GM23338 (cell line): ENCODE measurements around the gene CTNNA3. TPM values are rescaled to one million over a fixed set of nuclear protein-coding genes. Genes with fewer than 3 reads are reported as not detected.

Experiments
- ATAC-seq: fragments of 200-7000 bp; cut with Tn5 transposase; 3 replicates; pipeline ENCODE4 v1.9.1; 2020
- DNase-seq: peaks from one replicate; pipeline ENCODE4 v3.0.0-alpha.2; 2015; ENCODE audit warnings: low spot score
- H2AFZ ChIP-seq: fragments of 200-600 bp; sonication (generic); 2 replicates; pipeline ENCODE4 v1.8.0; 2016; ENCODE audit warnings: antibody characterized with exemption, mild to moderate bottlenecking, moderate library complexity
- H3F3A ChIP-seq: fragments of 200-600 bp; sonication (generic); replicated peaks from 2 replicates; pipeline ENCODE4 v1.8.0; 2017; ENCODE audit warnings: antibody characterized with exemption, mixed run types, low read depth
- H3K27ac ChIP-seq: fragments of 200-600 bp; sonication (generic); 2 replicates; pipeline ENCODE4 v1.6.1; 2016; ENCODE audit warnings: low read depth
- H3K27me3 ChIP-seq: fragments of 200-600 bp; sonication (generic); 2 replicates; pipeline ENCODE4 v1.8.0; 2016; ENCODE audit warnings: mild to moderate bottlenecking, mixed run types, moderate library complexity; ENCODE audit not compliant: insufficient read depth
- H3K36me3 ChIP-seq: fragments of 200-600 bp; sonication (generic); 2 replicates; pipeline ENCODE4 v1.8.0; 2016; ENCODE audit warnings: mild to moderate bottlenecking; ENCODE audit not compliant: insufficient read depth
- H3K4me1 ChIP-seq: fragments of 200-600 bp; sonication (generic); 2 replicates; pipeline ENCODE4 v1.8.0; 2016; ENCODE audit warnings: mild to moderate bottlenecking, moderate library complexity; ENCODE audit not compliant: insufficient read depth
- H3K4me2 ChIP-seq: fragments of 200-600 bp; sonication (generic); 2 replicates; pipeline ENCODE4 v1.7.1; 2017; ENCODE audit warnings: mixed run types
- H3K4me3 ChIP-seq: fragments of 200-600 bp; sonication (generic); 2 replicates; pipeline ENCODE4 v1.6.1; 2016; ENCODE audit warnings: mixed run types
- H3K79me2 ChIP-seq: fragments of 200-600 bp; sonication (generic); replicated peaks from 2 replicates; pipeline ENCODE4 v1.8.0; 2017; ENCODE audit warnings: mild to moderate bottlenecking; ENCODE audit not compliant: insufficient read depth
- H3K9me2 ChIP-seq: fragments of 200-600 bp; sonication (generic); 2 replicates; pipeline ENCODE4 v1.8.0; 2017; ENCODE audit not compliant: insufficient read depth
- H4K20me1 ChIP-seq: fragments of 200-600 bp; sonication (generic); replicated peaks from 2 replicates; pipeline ENCODE4 v1.8.0; 2017; ENCODE audit warnings: mild to moderate bottlenecking; ENCODE audit not compliant: insufficient read depth
- H3K27ac Mint-ChIP-seq: 2 replicates; pipeline ENCODE4 v1.8.0; 2020; ENCODE audit warnings: inconsistent platforms, mild to moderate bottlenecking, moderate library complexity, mixed read lengths
- H3K27me3 Mint-ChIP-seq: 3 replicates; pipeline ENCODE4 v1.8.0; 2022; ENCODE audit warnings: low read depth, mild to moderate bottlenecking, moderate library complexity, mixed read lengths, inconsistent platforms; ENCODE audit not compliant: insufficient read depth, poor library complexity
- H3K36me3 Mint-ChIP-seq: 3 replicates; pipeline ENCODE4 v1.8.0; 2021; ENCODE audit warnings: low read depth, mild to moderate bottlenecking, inconsistent platforms, moderate library complexity, mixed read lengths
- H3K4me1 Mint-ChIP-seq: 3 replicates; pipeline ENCODE4 v1.8.0; 2020; ENCODE audit warnings: mild to moderate bottlenecking, inconsistent platforms, mixed read lengths
- H3K4me3 Mint-ChIP-seq: 3 replicates; pipeline ENCODE4 v1.8.0; 2021; ENCODE audit warnings: moderate library complexity, mild to moderate bottlenecking, inconsistent platforms, mixed read lengths
- H3K9me3 Mint-ChIP-seq: 3 replicates; pipeline ENCODE4 v1.8.0; 2020; ENCODE audit warnings: moderate library complexity, mild to moderate bottlenecking, inconsistent platforms, mixed read lengths
- CREB1 ChIP-seq: fragments of 250-450 bp; sonication (Bioruptor Pico); IDR thresholded peaks from 2 replicates; pipeline ENCODE4 v1.5.0; 2020; ENCODE audit warnings: low read depth, mild to moderate bottlenecking, moderate library complexity
- EZH2 ChIP-seq: fragments of 200-600 bp; sonication (generic); IDR thresholded peaks from one replicate; pipeline ENCODE4 v1.8.0; 2017; ENCODE audit warnings: antibody characterized with exemption, mild to moderate bottlenecking, low read depth; ENCODE audit not compliant: unreplicated experiment
- EZH2phosphoT487 ChIP-seq: fragments of 200-600 bp; sonication (generic); IDR thresholded peaks from one replicate; pipeline ENCODE4 v1.8.1; 2018; ENCODE audit warnings: antibody characterized with exemption; ENCODE audit not compliant: unreplicated experiment
- JUNB ChIP-seq: IDR thresholded peaks from one replicate; pipeline ENCODE4 v1.6.1; 2016; ENCODE audit warnings: antibody characterized with exemption; ENCODE audit not compliant: unreplicated experiment
- NANOG ChIP-seq: IDR thresholded peaks from 2 replicates; pipeline ENCODE4 v1.6.1; 2016; ENCODE audit warnings: antibody characterized with exemption, borderline replicate concordance
- POLR2AphosphoS5 ChIP-seq: IDR thresholded peaks from 2 replicates; pipeline ENCODE4 v1.6.1; 2016; ENCODE audit warnings: antibody characterized with exemption, low read depth
- REST ChIP-seq: IDR thresholded peaks from one replicate; pipeline ENCODE4 v1.6.1; 2018; ENCODE audit warnings: antibody characterized with exemption; ENCODE audit not compliant: unreplicated experiment
- STAT1 ChIP-seq: IDR thresholded peaks from one replicate; pipeline ENCODE4 v1.6.1; 2016; ENCODE audit warnings: antibody characterized with exemption; ENCODE audit not compliant: unreplicated experiment
- ZNF114 ChIP-seq: fragments of 250-450 bp; sonication (Bioruptor Pico); IDR thresholded peaks from 2 replicates; pipeline ENCODE4 v1.5.0; 2020; ENCODE audit warnings: mild to moderate bottlenecking, moderate library complexity
- ZNF331 ChIP-seq: fragments of 250-450 bp; sonication (Bioruptor Pico); IDR thresholded peaks from 2 replicates; pipeline ENCODE4 v1.5.0; 2020; ENCODE audit warnings: low read depth, mild to moderate bottlenecking, moderate library complexity
- polyA plus RNA-seq: library from polyadenylated mRNA; unstranded; fragments of >200 nt; fragmentation: Nextera tagmentation; extraction: Ambion mirVana; gene quantifications from 2 replicates; pipeline ENCODE4 v1.2.1, GENCODE V29; 2016
- total RNA-seq: library from RNA; depleted of rRNA; stranded (reverse); fragments of >200 nt; shearing (Covaris generic); gene quantifications from 2 replicates; pipeline ENCODE4 v1.2.3, GENCODE V29; 2014
- TF ChIP-seq, protein P1 (sequence below): IDR thresholded peaks from 2 replicates; pipeline ENCODE4 v1.6.1; 2016; ENCODE audit warnings: antibody characterized with exemption
- TF ChIP-seq, protein P2 (sequence below): fragments of 250-450 bp; sonication (Bioruptor Pico); IDR thresholded peaks from 2 replicates; pipeline ENCODE4 v1.5.0; 2020; ENCODE audit warnings: mild to moderate bottlenecking, moderate library complexity
- TF ChIP-seq, protein P3 (sequence below), 2 experiments: fragments of 200-600 bp in 1 of 2; sonication (generic) in 1 of 2; conservative IDR thresholded peaks; 2 replicates each; pipeline versions ENCODE4 v1.5.1 to v1.6.1; 2016 to 2017; ENCODE audit warnings: antibody characterized with exemption in 2 of 2, low read depth in 2 of 2, mild to moderate bottlenecking in 2 of 2, moderate library complexity in 1 of 2

CTNNA3 gene
- total and polyA plus RNA-seq, 2 experiments from 2014 or later = 0.71 to 3.3 TPM

DNA sequence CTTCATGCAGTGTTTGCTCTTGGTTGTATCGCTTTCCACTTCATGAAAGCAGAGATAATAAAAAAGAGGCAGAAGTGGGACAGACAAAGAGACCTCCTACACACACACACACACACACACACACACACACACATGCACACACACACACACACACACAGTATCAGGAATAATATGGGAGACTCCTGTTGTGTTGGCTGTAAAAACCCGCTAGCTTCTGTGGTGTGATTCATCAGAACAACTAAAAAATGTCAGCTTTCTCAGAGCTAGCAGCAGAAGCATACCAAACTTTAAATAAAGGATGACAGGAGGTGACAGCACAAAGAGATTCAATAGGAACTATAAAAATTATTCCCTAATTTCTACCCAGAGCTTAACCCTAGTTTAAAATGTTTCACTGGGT, 918.3 kb downstream of the CTNNA3 start:
- H3K9me2 ChIP-seq = no peaks in the 10 kb centered on the region
- no peak overlapping the region for H3K27ac ChIP-seq
- H3K79me2 ChIP-seq = no peaks in the 10 kb centered on the region
- H4K20me1 ChIP-seq = no peaks in the 10 kb centered on the region
- H3K4me3 ChIP-seq = no peak overlapping the region
- peaks cover 3% of the 10 kb centered on the region; the same call in 2 of the 3 replicates for H3K4me1 Mint-ChIP-seq
- no peaks in the 10 kb centered on the region for H3K27me3 ChIP-seq
- H2AFZ ChIP-seq = no peak overlapping the region
- DNase-seq (no peak), ATAC-seq (no peak)
- no peak overlapping the region for H3K4me3 Mint-ChIP-seq
- no peaks in the 10 kb centered on the region for H3K27me3 Mint-ChIP-seq
- no peak overlapping the region for H3K27ac Mint-ChIP-seq
- H3K4me2 ChIP-seq = no peak overlapping the region
- H3F3A ChIP-seq = no peaks in the 10 kb centered on the region
- TF ChIP-seq JUNB (no peak), EZH2 (no peak), STAT1 (no peak), POLR2AphosphoS5 (no peak), REST (no peak), ZNF331 (CRISPR knock-in tag) (no peak), ZNF114 (CRISPR knock-in tag) (no peak), CREB1 (no peak), EZH2phosphoT487 (no peak), NANOG (no peak)
- TF ChIP-seq, protein P1, sequence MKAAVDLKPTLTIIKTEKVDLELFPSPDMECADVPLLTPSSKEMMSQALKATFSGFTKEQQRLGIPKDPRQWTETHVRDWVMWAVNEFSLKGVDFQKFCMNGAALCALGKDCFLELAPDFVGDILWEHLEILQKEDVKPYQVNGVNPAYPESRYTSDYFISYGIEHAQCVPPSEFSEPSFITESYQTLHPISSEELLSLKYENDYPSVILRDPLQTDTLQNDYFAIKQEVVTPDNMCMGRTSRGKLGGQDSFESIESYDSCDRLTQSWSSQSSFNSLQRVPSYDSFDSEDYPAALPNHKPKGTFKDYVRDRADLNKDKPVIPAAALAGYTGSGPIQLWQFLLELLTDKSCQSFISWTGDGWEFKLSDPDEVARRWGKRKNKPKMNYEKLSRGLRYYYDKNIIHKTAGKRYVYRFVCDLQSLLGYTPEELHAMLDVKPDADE = no peak
- TF ChIP-seq, protein P2, sequence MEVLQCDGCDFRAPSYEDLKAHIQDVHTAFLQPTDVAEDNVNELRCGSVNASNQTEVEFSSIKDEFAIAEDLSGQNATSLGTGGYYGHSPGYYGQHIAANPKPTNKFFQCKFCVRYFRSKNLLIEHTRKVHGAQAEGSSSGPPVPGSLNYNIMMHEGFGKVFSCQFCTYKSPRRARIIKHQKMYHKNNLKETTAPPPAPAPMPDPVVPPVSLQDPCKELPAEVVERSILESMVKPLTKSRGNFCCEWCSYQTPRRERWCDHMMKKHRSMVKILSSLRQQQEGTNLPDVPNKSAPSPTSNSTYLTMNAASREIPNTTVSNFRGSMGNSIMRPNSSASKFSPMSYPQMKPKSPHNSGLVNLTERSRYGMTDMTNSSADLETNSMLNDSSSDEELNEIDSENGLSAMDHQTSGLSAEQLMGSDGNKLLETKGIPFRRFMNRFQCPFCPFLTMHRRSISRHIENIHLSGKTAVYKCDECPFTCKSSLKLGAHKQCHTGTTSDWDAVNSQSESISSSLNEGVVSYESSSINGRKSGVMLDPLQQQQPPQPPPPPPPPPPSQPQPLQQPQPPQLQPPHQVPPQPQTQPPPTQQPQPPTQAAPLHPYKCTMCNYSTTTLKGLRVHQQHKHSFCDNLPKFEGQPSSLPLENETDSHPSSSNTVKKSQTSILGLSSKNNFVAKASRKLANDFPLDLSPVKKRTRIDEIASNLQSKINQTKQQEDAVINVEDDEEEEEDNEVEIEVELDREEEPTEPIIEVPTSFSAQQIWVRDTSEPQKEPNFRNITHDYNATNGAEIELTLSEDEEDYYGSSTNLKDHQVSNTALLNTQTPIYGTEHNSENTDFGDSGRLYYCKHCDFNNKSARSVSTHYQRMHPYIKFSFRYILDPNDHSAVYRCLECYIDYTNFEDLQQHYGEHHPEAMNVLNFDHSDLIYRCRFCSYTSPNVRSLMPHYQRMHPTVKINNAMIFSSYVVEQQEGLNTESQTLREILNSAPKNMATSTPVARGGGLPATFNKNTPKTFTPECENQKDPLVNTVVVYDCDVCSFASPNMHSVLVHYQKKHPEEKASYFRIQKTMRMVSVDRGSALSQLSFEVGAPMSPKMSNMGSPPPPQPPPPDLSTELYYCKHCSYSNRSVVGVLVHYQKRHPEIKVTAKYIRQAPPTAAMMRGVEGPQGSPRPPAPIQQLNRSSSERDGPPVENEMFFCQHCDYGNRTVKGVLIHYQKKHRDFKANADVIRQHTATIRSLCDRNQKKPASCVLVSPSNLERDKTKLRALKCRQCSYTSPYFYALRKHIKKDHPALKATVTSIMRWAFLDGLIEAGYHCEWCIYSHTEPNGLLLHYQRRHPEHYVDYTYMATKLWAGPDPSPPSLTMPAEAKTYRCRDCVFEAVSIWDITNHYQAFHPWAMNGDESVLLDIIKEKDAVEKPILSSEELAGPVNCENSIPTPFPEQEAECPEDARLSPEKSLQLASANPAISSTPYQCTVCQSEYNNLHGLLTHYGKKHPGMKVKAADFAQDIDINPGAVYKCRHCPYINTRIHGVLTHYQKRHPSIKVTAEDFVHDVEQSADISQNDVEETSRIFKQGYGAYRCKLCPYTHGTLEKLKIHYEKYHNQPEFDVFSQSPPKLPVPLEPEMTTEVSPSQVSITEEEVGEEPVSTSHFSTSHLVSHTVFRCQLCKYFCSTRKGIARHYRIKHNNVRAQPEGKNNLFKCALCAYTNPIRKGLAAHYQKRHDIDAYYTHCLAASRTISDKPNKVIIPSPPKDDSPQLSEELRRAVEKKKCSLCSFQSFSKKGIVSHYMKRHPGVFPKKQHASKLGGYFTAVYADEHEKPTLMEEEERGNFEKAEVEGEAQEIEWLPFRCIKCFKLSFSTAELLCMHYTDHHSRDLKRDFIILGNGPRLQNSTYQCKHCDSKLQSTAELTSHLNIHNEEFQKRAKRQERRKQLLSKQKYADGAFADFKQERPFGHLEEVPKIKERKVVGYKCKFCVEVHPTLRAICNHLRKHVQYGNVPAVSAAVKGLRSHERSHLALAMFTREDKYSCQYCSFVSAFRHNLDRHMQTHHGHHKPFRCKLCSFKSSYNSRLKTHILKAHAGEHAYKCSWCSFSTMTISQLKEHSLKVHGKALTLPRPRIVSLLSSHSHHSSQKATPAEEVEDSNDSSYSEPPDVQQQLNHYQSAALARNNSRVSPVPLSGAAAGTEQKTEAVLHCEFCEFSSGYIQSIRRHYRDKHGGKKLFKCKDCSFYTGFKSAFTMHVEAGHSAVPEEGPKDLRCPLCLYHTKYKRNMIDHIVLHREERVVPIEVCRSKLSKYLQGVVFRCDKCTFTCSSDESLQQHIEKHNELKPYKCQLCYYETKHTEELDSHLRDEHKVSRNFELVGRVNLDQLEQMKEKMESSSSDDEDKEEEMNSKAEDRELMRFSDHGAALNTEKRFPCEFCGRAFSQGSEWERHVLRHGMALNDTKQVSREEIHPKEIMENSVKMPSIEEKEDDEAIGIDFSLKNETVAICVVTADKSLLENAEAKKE (CRISPR knock-in tag) = no peak
- TF ChIP-seq, protein P3, sequence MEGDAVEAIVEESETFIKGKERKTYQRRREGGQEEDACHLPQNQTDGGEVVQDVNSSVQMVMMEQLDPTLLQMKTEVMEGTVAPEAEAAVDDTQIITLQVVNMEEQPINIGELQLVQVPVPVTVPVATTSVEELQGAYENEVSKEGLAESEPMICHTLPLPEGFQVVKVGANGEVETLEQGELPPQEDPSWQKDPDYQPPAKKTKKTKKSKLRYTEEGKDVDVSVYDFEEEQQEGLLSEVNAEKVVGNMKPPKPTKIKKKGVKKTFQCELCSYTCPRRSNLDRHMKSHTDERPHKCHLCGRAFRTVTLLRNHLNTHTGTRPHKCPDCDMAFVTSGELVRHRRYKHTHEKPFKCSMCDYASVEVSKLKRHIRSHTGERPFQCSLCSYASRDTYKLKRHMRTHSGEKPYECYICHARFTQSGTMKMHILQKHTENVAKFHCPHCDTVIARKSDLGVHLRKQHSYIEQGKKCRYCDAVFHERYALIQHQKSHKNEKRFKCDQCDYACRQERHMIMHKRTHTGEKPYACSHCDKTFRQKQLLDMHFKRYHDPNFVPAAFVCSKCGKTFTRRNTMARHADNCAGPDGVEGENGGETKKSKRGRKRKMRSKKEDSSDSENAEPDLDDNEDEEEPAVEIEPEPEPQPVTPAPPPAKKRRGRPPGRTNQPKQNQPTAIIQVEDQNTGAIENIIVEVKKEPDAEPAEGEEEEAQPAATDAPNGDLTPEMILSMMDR (conservative IDR thresholded peaks at IDR 0.05; ENCODE audit: low read depth in 2 of 2) = no peak
- H3K36me3 ChIP-seq = no peaks in the 10 kb centered on the region
- no peaks in the 10 kb centered on the region for H3K9me3 Mint-ChIP-seq
- peaks cover 7% of the 10 kb centered on the region; the same call in 1 of the 2 replicates for H3K4me1 ChIP-seq
- no peaks in the 10 kb centered on the region for H3K36me3 Mint-ChIP-seq
